ENCODE data around the gene PRKAG2. TPM values are rescaled to one million over a fixed set of nuclear protein-coding genes. Genes with fewer than 3 reads are reported as not detected.
A peak's percentile ranks its signal among the peaks of the same experiment; 100 is the strongest.

PRKAG2 gene
- total RNA-seq, 1 experiment from 2014 or later = 10.9 TPM

DNA sequence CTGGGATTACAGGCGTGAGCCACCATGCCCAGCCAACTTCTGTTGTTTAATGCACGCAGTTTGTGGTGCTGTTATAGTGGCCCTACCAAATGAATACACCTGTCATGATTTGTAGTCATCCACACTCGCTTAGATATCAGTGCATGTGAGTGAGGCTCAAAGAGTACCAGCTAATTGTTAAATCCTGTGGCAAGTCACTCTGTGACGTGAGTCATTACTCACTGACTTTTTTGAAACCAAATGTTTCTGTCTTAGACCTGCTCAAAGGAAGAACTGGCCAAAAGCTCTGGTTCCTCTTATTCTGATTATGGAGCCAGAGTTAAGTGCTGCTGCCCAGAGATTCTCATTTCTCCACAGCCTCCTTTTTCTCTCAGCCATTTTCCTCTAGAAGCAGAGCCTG is 109.4 kb downstream of the PRKAG2 start:
- no peaks in the 10 kb centered on the region for H3K36me3 ChIP-seq
- no peak for DNase-seq
- H3K4me3 ChIP-seq = no peak overlapping the region
- no peaks in the 10 kb centered on the region for H3K27me3 ChIP-seq
- H3K9me3 ChIP-seq (replicated peaks) = no peaks in the 10 kb centered on the region
- no peak overlapping the region for H3K27ac ChIP-seq
- no peaks in the 10 kb centered on the region for H3K4me1 ChIP-seq

DNA sequence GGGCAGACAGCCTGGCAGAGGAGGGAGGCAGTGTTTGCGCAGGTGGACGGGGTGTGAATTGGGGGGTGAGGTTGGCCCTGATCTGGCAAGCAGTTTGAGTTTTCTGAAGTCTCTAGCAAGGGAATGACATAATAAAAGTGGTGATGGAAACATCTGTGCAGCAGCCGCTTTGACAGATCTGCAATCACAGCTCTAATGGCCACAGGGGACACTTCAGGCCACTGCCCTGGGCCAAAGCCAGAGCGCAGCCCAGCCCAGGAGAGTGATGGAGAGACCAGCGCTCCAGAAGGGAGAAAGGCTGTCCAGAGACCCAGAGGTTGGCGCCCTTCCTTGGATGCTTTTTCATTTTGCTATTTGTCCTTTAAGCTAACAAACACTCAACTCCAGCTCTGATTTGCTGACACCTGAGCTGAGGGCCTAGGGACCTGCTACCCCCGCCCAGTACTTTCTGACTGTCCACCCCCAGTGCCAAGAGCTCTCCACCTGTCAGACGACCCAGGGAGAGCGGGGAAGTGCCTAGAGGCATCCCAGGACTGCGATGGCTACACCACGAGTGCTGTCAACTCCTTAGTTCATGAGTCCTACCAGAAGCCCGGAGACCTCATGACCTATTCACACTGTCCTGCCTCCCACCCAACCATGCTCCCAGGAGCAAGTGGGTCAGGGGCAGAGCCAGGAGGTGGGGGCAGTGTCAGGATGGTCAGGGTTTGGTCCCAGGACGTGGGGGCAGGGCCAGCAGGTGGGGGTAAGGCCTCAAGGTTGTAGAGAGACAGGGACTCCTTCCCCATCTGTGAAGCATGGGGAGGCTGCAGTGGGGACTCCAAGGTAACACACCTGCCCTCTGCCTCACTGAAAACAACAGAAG is 112.6 kb downstream of the PRKAG2 start:
- H3K4me1 ChIP-seq = no peaks in the 10 kb centered on the region
- no peaks in the 10 kb centered on the region for H3K27me3 ChIP-seq
- DNase-seq = no peak

DNA sequence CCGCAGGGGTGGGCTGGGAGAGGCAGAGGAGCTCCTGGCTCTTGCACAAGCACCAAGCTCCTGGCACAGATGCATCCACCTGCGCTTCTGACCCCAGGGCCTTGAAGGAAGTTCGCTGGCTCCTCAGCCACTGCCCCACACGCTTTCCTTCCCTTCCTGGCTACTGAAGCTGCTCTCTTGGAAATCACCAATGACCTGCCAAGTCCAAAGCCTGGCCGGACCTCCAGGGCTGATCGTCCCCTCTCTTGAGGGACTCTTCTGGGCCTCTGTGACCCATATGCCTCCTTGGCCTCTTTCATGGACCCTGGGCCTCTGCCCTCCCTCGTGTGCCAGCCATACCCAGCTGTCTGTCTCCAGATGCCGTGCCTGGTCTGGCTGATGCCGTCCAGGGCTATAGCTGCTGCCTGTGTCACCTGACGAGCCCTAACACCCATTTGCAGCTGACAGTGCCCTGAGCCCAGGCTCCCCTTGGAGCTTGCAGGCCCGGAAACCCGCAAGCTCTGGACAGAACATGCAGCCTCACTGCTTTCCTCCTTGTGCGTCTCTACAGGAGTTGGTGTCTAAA is 113.4 kb downstream of the PRKAG2 start:
- Histone ChIP-seq H3K27ac (no peak overlapping the region), H3K4me1 (no peaks in the 10 kb centered on the region; the same call in 1 of the 2 replicates), H3K4me3 (no peak overlapping the region), H3K27me3 (no peaks in the 10 kb centered on the region), H3K9me3 (replicated peaks) (no peaks in the 10 kb centered on the region), H3K36me3 (no peaks in the 10 kb centered on the region)
- no peak for DNase-seq

More for the DNA sequence above, 112.6 kb downstream of the PRKAG2 start:
- no peak overlapping the region for H3K27ac ChIP-seq
- no peaks in the 10 kb centered on the region for H3K36me3 ChIP-seq
- H3K4me3 ChIP-seq = no peak overlapping the region
- H3K9me3 ChIP-seq (replicated peaks) = no peaks in the 10 kb centered on the region

DNA sequence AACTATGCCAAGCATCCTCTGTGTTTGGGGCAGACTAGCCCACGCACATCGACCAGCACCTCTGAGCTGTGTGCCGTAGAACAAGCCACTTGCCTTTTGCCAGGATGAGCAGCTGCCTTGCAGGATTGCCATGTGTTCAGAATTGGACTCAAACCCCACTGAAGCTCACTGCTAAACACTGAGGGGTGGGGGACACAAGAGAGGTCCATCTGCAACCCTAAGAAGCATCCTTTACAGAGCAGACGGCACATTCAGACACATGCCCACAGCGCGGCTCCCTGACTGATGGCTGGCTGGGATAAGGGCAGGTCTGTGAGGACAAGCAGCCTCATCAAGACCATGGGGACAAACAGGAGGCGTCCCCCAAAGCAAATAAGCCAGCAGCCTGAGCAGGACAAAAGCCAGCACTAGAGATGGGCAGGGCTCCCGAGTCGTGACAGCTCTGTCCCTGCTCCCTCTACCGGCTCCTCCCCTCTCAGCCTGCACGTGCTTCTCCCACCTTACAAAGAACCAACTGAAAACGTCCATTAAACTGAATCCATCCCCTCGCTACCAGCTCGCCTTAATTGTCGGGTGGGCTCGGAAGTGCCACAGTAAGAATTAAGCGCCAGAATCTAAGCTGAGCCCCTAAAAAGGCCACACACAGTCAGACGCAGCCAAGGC is 114.2 kb downstream of the PRKAG2 start:
- peaks cover 4% of the 10 kb centered on the region; the same call in 1 of the 2 replicates for H3K4me1 ChIP-seq
- no peak for DNase-seq
- H3K4me3 ChIP-seq = no peak overlapping the region
- no peaks in the 10 kb centered on the region for H3K9me3 ChIP-seq (replicated peaks)
- H3K36me3 ChIP-seq = no peaks in the 10 kb centered on the region
- H3K27ac ChIP-seq = no peak overlapping the region
- no peaks in the 10 kb centered on the region for H3K27me3 ChIP-seq

DNA sequence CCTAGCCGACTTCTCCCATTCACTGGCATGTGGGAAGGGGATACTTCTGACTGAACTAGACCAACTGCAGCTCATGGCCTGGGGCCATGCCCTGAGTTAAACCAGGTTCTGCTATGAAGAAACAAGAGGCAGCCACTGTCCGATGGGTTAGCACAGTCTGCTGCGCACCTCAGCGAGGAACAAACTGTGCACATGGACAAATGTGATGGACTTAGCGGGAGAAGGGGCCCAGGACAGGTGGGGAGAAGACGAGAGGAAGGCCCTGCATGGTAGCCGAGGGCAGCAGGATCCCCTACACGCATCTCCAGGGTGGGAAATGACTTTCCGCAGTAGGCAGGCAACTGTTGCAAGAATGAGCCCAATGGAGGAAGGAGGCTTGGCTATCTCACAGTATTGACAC is 115.0 kb downstream of the PRKAG2 start:
- no peaks in the 10 kb centered on the region for H3K36me3 ChIP-seq
- DNase-seq = no peak
- no peaks in the 10 kb centered on the region for H3K9me3 ChIP-seq (replicated peaks)
- peaks cover 11% of the 10 kb centered on the region for H3K4me1 ChIP-seq
- no peak overlapping the region for H3K4me3 ChIP-seq
- no peaks in the 10 kb centered on the region for H3K27me3 ChIP-seq
- H3K27ac ChIP-seq = no peak overlapping the region

DNA sequence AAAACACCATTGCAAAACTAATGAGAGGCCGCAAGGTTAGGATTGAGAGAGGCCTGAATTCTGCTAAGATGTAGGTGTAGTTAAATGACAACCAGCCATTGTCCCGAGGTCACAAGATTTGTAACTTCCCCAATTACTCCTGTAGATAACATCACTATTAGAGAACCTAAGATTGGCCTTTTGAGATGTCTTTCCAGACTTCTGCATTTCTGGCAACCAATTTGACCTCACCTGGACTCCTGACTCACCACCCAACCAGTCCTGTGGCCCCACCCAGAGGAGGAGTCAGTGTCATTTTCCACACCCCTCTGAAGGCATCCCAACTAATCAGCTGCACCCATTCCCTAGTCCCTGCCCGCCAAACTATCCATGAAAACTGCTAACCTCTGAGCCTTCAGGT is 115.7 kb downstream of the PRKAG2 start:
- no peaks in the 10 kb centered on the region for H3K36me3 ChIP-seq
- H3K27ac ChIP-seq = no peak overlapping the region
- no peak overlapping the region for H3K4me3 ChIP-seq
- H3K9me3 ChIP-seq (replicated peaks) = no peaks in the 10 kb centered on the region
- no peak for DNase-seq
- no peaks in the 10 kb centered on the region for H3K27me3 ChIP-seq
- H3K4me1 ChIP-seq = peaks cover 19% of the 10 kb centered on the region

DNA sequence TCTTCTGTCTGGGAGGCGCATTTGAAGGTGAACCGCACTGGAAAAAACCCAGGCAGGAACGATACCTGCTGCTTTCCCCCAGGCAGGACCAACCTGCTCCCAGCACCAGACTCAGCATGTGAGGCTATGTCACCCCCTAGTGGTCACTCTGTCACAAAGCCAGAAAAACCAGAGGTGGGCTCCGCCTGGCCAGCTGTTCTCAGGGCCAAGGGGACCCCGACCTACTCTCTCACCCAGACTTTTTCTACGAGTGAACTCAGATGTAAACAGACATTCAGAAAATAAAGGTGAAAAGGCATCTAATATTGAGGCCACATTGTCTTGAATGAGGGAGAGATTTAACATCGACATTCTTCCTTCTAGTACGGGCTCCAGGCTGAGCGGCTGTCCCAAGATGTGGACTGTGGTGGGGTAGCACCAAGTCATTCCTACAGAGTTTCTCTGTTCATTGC is 117.3 kb downstream of the PRKAG2 start:
- peak; percentile 72 to 87 for DNase-seq
- Histone ChIP-seq H3K4me1 (peaks cover 35% of the 10 kb centered on the region), H3K27me3 (no peaks in the 10 kb centered on the region)

DNA sequence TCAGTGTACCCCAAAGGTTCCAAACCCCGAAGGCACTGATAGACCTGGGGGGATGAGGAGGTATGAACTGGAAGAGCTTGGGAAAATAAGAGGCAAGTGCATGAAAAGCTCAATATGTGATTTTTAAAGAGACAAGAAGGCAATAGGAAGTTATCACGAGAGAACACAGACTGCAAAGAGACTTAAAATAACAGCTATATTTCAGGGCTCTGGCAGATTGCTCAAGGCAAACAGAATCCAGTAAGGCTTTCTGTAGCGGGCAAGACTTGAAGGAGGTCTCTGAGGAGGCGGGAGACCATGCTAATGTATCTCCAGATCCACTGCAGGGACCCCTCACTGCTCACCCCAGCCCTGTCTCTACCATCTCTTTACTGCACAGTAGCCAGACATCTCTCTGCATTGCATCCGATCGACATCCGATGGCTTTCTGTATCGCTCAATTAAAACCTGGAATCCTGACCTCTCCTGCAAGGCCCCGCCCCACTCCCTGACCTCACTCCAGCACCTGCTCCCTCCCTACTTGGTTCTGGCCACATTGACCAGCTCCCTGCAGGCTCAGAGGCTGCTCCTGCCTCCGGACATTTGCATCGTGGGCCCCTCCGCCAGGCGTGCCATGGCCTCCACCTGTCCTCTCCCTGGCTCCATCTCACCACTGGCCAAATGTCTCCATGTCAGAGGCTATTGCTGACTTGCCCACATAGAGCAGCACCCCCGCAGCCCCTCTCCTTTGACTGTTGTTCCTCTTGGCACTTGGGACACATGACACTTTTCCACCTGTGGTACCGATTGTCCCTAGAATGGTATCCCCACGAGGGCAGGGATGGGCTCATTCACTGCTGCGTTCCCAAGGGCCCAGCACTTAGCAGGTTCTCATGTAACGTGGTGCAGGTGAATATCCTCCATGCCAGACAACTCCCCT is 118.0 kb downstream of the PRKAG2 start:
- no peaks in the 10 kb centered on the region for H3K9me3 ChIP-seq (replicated peaks)
- no peaks in the 10 kb centered on the region for H3K36me3 ChIP-seq
- peaks cover 36% of the 10 kb centered on the region for H3K4me1 ChIP-seq
- H3K4me3 ChIP-seq = no peak overlapping the region
- H3K27me3 ChIP-seq = no peaks in the 10 kb centered on the region
- DNase-seq = no peak
- no peak overlapping the region for H3K27ac ChIP-seq

More for the DNA sequence above, 117.3 kb downstream of the PRKAG2 start:
- Histone ChIP-seq H3K27ac (no peak overlapping the region), H3K9me3 (replicated peaks) (no peaks in the 10 kb centered on the region), H3K36me3 (no peaks in the 10 kb centered on the region), H3K4me3 (no peak overlapping the region)

DNA sequence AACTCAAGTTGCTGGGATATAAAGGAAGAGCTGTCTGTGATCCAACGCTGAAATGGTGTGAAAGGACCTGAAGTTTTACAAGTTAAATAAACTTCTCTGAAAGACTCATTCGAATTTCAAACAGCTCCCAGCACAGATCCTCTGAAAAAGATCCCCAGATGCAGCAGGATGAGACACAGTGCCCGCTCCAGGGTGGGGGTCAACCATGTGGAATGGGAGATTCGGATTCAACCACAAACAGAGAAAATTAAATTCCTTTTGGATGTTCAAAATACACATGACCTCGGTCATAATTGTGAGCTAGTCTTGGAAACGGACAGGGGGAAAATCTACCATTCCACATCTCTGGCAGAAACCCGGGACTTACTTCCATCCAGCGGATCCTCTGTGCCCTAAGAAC is 119.6 kb downstream of the PRKAG2 start:
- Histone ChIP-seq H3K4me1 (peaks cover 40% of the 10 kb centered on the region), H3K9me3 (replicated peaks) (no peaks in the 10 kb centered on the region), H3K4me3 (peak overlapping the region; percentile 11; the same call in 1 of the 2 replicates), H3K27ac (peak overlapping the region; percentile 37), H3K36me3 (no peaks in the 10 kb centered on the region), H3K27me3 (no peaks in the 10 kb centered on the region)
- peak; percentile 42 to 44 for DNase-seq

DNA sequence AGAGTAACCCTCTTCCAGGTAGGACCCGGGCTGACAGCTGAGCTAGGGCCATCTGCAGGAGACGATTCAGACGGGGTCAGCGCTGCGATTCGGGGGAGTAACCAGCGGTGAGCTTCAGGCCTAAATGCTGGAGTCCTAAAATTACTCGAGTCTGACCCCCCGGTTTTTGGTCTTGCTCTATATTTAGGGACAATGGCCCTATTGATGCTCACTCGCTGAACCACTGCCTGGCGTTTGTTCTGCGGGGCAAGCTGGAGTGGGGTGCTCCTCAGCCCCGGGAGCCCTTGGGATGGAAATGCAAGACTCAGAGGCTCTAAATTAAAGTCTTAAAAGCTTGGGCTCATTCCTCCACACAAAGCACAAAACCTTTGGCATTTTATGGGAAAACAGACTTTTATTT is 120.0 kb downstream of the PRKAG2 start:
- DNase-seq = peak in 1 of 2 experiments; percentile 35
- Histone ChIP-seq H3K36me3 (no peaks in the 10 kb centered on the region), H3K4me1 (peaks cover 40% of the 10 kb centered on the region), H3K27ac (peak overlapping the region; percentile 37), H3K27me3 (no peaks in the 10 kb centered on the region), H3K9me3 (replicated peaks) (no peaks in the 10 kb centered on the region), H3K4me3 (peak overlapping the region; percentile 11; the same call in 1 of the 2 replicates)

DNA sequence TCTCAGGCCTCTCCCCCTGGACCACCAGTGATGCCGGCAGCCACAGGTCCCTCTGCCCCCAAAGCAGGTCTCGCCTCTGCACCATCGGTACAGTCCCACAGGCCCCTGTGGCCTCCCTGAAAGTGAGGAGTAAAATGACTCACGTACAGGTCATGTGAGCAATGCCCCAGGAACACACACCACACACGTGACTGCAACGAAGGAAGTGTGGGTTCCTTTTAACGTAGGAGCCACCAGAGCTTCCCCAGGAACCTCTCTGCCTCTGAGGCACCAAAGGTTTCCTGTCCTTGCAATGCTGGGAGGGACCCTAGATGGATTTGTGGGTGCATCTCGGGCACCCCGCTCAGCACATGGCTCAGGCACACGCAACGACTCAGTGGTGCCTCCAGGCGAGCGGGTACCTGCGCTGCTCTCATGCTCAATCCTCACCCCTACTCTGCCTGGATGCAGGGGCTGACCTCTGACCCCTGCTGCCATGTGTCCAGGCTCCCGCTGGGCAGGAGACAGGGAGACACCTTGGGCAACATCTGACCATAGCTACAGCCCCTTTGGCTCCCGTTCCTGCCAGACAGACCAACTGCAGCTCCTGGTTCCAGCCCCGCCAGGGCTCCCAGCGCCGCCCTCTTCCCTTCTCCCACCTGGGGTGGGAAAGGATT is 120.7 kb downstream of the PRKAG2 start:
- H3K27me3 ChIP-seq = no peaks in the 10 kb centered on the region
- H3K9me3 ChIP-seq (replicated peaks) = no peaks in the 10 kb centered on the region
- H3K4me1 ChIP-seq = peaks cover 40% of the 10 kb centered on the region
- DNase-seq = no peak
- no peak overlapping the region for H3K4me3 ChIP-seq
- H3K27ac ChIP-seq = peak overlapping the region; percentile 37; the same call in 1 of the 2 replicates
- no peaks in the 10 kb centered on the region for H3K36me3 ChIP-seq

DNA sequence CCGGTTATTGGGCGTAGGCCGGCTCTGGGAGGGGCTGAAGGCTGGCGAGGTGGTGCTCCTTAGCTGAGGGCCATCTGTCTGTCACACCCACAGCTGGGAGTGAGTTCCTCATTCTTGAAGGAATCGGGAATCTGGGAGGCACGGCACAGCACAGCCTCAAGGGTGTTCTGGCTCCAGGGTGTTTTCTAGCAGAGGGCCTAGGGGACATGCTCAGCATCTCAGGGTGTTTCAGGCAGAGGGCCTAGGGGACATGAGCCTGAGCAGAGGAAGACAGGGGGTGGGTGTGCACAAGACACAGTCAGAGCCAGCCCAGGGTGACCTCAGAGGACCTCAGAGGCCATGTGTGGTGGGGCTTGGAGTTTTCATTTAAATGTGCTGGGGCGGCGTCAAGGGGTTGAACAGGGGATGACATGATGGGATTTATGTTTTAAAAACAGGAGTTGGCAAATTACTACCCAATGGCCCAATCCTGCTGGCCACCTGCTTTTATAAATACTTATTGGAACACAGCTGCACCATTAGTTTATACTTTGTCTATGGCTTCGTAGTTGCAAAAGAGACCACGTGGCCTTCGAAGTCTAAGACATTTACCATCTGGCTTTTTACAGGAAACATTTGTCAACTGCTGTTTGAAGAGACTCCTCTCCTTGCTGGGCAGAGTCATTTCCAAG is 121.6 kb downstream of the PRKAG2 start:
- DNase-seq = peak; percentile 51 to 52
- Histone ChIP-seq H3K4me1 (peaks cover 40% of the 10 kb centered on the region), H3K36me3 (no peaks in the 10 kb centered on the region), H3K9me3 (replicated peaks) (no peaks in the 10 kb centered on the region), H3K27ac (peak overlapping the region; percentile 48), H3K27me3 (no peaks in the 10 kb centered on the region), H3K4me3 (no peak overlapping the region)

DNA sequence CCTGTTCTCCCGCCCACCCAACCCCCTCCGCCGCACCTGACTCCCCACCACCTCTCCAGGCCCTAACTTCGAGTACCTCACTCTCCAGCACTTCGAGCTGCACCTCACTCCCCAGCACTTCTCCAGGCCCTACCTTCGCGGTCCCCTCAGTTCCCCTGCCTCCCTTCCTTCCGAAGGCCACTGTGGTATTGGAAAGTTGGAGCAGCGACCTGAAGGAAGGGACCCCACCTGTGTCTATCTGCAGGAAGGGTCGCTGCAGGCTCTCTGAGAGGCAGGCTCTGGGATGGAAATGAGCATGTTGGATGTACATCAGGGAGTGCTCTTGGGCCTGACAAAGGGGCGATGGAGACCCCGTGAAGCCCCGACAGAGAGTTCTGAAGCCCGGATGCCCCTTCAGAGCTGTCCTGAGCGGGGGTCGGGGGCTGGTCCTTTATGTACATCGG is 122.2 kb downstream of the PRKAG2 start:
- no peak overlapping the region for H3K4me3 ChIP-seq
- no peaks in the 10 kb centered on the region for H3K36me3 ChIP-seq
- H3K9me3 ChIP-seq (replicated peaks) = no peaks in the 10 kb centered on the region
- no peak for DNase-seq
- H3K27me3 ChIP-seq = no peaks in the 10 kb centered on the region
- H3K4me1 ChIP-seq = peaks cover 40% of the 10 kb centered on the region
- peak overlapping the region; percentile 48 for H3K27ac ChIP-seq

Measured in SJCRH30 (cell line).